Stimulated activated CD4-positive, alpha-beta T cell treated with anti-CD3 and anti-CD28 coated beads, TNF-alpha, amount 100 ng/mL, for 48 hours (primary cell): Measurements from ENCODE around the gene TYSND1.
"Not testable (repeated sequence)": the region's sequence is repeated elsewhere in the genome, so short reads cannot be mapped to it uniquely, and the experiment has no call there.

Experiments
- DNase-seq, 3 donors: peaks; one replicate each; pipeline ENCODE4 v3.0.0-alpha.2; 2020; ENCODE audit warnings: low read depth in 3 of 3

The TYSND1 gene

DNA sequence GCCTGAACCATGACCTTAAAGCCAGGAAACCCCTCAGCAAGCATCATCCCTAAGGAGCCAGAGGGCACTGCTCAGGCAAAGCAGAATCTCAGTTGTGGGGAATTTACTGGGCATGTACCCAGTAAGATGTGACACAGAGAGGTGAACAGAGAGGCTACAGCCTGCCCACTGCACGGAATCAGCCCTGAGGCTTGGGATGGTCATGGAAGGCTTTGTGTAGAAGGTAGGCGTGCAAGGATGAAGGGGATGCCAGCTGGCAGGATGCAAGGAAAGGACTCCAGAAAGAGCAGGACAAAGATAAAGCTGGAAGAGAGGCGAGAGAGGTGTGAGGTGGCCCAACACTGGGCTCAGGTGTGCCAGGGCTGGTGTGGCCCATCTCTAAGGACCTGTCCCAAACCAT, 11.5 kb downstream of the TYSND1 start:
- no peak for DNase-seq

DNA sequence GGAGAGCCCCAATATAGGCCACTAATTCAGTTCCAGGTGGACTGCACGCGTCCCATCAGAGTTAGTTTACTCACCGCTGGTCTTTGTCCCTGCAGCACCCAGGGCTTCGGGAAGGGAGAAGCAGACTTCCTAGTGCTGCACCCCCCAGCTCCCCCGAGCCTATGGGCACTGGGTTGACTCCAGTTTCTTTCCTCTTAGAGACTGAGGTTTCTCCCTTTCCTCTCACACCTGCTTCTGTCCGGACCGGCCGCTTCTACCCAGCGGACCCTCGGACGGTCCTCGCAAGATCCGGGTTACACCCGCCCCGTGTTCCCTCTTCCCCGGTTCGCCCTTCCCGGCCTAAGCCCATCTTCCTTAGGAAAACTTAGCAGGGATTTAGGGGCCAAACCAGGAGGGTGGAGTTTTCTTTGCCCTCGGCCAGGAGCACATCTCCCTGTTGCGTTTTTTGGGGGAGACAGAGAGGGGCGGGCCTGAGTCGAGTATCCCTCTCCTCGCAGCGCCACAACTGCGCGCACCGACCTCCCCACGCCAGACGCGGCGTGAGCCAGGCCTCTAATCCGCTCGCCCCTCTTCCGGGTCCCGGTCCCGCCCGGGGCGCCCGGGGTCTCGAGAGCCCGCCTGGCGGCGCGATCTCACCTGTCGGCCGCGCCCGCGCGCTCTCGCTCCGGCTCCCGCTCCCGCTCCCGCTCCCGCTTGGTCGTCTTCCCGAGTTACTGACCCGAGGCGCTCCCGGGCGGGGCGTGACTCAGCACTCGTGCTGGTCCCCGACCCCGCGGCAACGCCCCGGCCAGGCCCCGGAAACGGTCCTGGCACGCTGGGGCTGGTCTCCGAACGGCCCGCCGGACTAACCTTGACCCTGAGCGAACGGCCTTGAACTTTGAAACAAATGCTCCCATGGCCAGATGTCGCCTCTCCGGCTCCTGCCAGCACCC, 14.1 kb downstream of the TYSND1 start, which contains the start of gene AIFM2:
Gene AIFM2, minus strand, starts transcription at position 728 of the 932 bp plus-strand sequence. CDS start 8,741 bp downstream, outside the sequence.
- peak in 2 of 3 donors; percentile 15 to 33 for DNase-seq

DNA sequence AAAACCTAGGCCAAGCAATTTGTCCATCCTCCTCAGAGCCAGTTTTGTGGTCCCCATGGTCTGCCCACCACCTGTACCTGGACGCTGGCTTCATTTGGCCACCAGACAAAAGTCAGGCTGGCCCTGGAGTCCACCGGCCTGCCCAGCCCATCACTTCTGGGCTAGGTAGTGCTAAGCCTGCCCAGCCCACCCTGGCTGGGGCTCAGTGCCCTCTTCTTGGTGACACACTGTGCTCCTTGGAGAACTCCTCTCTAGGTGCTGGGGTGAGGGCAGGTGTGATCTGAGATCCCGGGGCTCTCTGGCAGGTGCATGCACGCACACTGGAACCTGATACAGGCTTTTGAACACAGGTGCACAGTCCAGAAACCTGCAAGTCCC, 15.0 kb downstream of the TYSND1 start:
- DNase-seq, result no peak

DNA sequence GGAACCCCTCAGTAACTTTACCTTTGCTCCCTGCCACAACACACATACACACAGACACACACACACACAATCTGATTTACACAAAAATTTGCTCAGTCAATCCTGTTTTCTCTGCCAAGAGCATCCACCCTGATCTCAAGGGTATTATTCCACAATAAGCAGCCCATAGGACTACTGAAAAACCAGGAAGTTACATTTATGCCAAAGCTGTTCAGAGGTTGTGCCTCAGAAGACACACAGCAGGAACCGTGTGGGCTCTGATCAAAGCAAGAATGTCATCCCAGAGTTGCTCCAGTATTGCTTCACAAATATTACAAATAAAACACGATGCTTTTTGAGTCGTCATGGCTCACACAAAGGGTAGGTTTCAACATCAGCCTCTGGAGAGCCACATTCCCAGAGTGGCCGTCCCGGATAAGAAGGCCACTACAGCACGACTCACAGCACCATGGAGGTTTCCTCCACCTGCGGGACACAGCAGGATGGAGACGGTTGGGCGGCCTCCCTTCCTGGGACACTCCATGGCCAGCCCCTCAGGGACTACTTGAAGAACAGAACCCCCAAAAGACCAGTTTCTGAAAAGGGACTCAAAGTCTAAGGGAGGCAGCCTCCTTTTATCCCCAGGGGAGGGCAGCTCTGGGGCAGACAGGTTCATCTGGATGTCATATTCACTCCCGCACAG, 15.5 kb downstream of the TYSND1 start:
- DNase-seq, result no peak

GRCh38 chr10:70126700-70127395, 19.7 kb downstream of the TYSND1 start:
- no peak for DNase-seq

GRCh38 chr10:70125918-70126552, 20.5 kb downstream of the TYSND1 start:
- DNase-seq, result no peak

DNA sequence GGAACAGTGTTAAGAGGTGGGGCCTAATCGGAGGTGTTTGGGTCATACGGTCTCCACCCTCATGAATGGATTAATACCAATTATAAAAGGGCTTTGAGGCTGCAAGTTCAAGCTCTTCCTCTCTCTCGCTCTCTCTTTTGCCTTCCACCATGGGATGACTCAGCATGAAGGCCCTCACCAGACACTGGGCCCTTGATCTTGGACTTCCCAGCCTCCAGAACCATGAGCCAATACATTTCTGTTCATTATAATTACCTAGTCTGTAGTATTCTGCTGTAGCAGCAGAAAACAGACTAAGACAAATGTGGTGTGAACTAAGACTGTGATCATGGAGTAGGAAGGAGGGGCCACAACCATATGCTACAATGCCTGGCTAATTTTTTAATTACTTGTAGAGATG, 21.6 kb downstream of the TYSND1 start:
- DNase-seq, result no peak

- no peak for DNase-seq
Observed at GRCh38 chr10:70124415-70124814, 22.1 kb downstream of the TYSND1 start.

GRCh38 chr10:70123817-70124216, 22.7 kb downstream of the TYSND1 start:
- no peak for DNase-seq

GRCh38 chr10:70123166-70123565, 23.3 kb downstream of the TYSND1 start:
- DNase-seq, result not testable (repeated sequence)

DNA sequence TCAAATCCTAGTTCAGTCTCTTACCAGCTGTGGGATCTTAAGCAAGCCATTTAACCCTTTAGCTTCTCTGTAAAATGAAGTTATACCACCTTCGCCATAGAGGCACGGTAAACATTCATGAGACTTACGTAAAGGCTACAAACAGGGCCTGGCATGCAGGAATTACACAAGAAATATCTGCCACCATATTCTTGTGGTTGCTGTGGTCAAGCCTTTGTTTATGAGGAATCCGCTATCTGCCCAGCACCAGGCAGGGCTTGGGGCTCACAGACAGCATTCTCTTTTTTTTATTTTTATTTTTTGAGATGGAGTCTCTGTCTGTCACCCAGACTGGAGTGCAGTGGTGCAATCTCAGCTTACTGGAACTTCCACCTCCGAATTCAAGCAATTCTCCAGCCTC, 23.8 kb downstream of the TYSND1 start:
- no peak for DNase-seq

DNA sequence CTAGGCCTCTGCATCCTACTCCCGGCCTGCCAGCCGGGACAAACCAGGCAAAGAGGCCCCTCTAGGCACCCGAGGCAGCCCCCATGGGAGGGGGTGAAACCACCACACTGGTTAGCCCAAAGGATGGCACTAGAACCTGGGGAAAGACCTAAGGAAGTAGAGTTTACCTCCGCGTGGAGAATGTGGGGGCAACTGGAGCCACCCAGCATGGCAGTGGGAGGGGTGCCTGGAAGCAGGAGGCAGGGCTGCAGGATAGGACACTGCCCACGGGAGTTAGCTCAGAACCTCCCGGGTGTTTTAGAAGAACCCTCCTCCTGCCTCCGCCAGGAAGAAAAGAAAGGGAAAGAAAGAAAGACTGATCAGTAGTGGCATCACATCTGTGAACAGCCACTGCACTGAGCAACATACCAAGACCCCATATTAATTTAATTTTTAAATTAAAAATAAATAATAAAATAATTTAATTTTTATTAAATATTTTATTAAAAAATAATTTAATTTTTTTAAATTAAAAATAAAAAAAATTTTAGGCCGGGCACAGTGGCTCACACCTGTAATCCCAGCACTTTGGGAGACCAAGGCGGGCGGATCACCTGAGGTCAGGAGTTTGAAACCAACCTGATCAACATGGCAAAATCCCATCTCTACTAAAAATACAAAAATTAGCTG, 25.1 kb downstream of the TYSND1 start:
- DNase-seq, result no peak

- no peak for DNase-seq
Observed at GRCh38 chr10:70120417-70120816, 26.1 kb downstream of the TYSND1 start.

GRCh38 chr10:70119623-70120022, 26.9 kb downstream of the TYSND1 start:
- DNase-seq, result no peak

GRCh38 chr10:70119197-70119596, 27.3 kb downstream of the TYSND1 start:
- no peak for DNase-seq

GRCh38 chr10:70118196-70118595, 28.3 kb downstream of the TYSND1 start:
- DNase-seq, result no peak

DNA sequence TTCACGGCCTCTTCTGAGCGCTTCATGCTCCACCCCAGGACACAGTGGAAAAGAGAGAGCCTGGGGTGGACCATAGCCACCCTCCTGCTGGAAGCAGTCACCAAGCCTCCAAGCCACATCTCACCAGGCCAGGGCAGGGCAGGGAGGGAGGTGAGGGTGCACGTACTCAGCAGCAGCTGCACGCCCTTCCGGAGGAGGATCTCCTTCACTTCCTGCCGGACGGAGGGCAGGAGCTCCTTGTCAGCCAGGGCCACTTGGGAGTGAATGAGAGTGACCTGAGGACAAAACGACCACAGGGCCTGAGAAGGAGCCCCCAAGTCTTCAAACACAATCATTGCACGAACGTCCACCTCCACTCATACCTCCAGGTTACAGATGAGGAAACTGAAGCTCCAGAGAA, 28.9 kb downstream of the TYSND1 start:
- no peak for DNase-seq

GRCh38 chr10:70115948-70116682, 30.4 kb downstream of the TYSND1 start:
- peak in 2 of 3 donors; percentile 37 to 51 for DNase-seq

DNA sequence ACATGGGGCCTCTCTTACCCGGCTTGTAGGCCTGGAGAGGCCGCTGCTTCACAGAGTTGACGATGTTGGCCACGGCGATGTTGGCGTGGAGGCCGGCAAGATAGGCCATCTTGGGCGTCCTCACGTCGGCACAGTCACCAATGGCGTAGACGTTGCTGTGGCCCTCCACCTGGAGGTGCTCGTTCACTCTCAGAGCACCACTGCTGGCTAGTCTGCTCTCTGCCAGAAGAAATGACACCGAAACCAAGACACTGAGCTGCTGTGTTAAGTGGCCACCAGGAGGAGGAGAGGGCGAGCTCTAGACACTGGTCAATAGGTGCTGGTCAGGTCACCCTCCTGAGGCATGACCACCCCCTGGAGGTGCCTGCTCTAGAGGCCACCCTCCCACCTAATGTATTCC, 31.6 kb downstream of the TYSND1 start:
- no peak for DNase-seq

- DNase-seq, result no peak
Observed at GRCh38 chr10:70112071-70112470, 34.4 kb downstream of the TYSND1 start.

DNA sequence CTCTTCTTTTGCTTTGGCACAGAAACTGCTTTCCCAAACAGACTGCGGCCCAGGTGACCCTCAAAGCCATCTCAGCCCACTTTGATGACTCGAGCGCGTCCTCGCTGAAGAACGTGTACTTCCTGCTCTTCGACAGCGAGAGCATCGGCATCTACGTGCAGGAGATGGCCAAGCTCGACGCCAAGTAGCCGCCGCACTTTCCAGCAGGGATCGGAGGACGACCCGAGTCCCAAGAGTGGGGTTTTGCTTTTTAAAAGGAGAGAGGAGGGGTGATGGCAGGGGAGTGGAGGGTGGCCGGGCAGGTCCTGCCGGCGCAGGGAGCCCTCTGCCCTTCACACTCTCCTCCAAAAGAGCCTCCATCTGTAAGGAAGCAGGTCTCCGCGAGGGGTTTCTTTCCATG, 35.0 kb downstream of the TYSND1 start:
- DNase-seq, result no peak
